HG02973 (cell line): ENCODE data around the gene PPP2R3A.
"Not testable (repeated sequence)": the region's sequence is repeated elsewhere in the genome, so short reads cannot be mapped to it uniquely, and the experiment has no call there.

Experiments
- ATAC-seq: cut with Tn5 transposase; IDR thresholded peaks from one replicate; pipeline ENCODE4 v1.9.1; 2021; ENCODE audit warnings: moderate library complexity; ENCODE audit not compliant: unreplicated experiment

The PPP2R3A gene

DNA sequence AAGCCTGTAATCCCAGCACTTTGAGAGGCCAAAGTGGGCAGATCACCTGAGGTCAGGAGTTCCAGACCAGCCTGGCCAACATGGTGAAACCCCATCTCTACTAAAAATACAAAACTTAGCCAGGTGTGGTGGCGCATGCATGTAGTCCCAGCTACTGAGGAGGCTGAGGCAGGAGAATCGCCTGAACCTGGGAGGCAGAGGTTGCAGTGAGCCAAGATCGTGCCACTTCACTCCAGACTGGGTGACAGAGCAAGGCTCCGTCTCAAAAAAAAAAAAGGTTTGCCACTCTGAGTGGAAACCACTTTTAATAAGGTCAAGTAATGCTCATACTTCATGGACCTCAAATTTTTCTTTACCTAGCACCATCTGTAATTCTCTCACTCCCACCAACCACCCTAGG is 178.9 kb downstream of the PPP2R3A start:
- ATAC-seq = not testable (repeated sequence)

DNA sequence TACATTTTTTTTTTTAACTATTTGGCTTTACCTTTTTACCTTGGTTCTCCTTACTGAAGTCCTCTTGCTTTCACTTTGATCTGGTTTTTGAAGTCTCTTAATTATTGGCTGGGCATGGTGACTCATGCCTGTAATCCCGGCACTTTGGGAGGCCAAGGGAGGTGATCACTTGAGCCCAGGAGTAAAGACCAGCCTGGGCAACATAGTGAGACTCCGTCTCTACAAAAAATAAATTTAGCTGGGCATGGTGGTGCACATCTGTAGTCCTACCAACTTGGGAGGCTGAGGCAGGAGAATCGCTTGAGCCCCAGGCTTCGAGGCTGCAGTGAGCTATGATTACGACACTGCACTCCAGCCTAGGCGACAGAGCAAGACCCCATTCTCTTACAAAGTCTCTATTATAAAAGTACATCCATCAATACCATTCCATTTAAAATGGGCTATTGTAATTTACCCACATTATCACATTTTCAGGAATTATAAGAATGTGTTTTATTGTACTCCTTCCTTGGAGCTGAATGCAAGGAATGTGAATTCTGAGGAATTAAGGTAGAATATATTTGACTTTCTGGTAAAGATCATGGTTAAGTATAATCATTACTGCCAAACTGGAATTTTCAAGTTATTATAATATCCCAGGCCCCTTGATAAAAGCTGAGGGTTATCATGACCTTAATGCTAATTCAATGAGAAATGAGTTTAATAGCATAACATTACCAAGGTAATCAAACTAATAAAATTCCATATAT is 181.6 kb downstream of the PPP2R3A start:
- no peak for ATAC-seq

DNA sequence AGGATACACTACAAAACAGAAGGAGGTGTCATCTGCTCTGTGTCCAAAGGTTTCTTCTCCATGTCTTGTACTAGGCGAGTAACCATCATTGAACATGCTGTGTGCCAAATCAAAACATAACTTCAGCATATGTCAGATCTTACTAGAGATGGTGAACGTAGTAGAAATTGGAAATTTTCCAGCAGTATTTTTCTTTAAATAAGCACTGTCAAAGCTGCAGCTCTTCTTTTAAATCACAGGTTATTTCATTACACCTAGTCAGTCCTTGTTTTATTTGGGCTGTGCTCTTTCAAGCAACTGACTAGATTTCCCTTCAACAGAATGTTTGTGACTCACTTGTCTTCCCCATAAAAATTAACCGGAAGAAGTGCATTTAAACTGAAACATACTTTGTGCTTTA is 184.1 kb downstream of the PPP2R3A start:
- no peak for ATAC-seq

DNA sequence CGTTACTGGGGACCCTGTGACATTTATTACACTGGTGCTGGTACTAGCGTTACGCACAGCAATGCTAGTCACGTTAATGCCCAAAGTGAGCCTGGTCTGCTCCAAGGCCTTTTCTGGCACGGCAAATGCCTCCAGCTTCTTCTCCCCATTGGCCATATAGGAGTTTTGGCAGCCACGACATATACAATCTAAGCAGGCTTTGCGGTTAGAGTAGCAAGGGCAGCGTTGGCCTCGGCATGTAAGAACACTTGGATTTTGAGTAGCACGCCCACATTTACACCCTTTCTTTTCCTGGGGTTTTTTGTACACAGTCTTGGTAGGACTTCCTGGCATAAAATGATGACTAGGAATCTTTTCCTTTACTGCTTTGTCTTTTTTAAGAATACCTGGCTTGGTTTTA is 185.7 kb downstream of the PPP2R3A start:
- ATAC-seq = no peak

DNA sequence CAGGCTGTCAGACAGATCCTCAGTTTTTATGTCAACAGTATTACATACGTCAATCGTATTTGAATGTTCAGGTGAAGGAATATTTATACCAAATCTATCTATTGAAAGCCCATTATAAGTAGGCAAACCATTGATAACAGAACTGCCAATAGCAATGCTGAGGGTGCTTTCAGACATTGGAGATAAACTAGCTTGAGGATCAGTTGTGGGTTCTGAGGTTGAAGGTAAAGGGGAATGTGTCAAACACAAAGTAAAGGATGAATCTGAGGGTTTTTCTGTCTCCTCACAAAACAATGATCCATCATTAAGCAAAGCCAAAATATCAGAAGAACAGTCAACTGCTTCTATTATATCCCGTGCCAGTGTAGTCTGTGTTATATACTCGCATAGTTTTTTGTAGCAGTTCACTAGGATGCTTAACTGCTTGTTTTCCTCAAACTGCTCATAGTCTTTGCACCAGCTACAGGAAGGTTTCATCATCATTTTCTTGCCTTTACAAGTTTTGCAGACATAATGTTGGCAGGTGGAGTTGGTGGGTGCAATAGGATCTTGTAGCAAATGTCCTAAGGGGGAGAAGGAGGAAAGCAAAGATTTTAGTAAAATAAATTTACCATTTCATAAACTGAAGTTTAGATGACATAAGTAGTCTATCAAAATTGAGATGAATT is 186.8 kb downstream of the PPP2R3A start:
- ATAC-seq = no peak

DNA sequence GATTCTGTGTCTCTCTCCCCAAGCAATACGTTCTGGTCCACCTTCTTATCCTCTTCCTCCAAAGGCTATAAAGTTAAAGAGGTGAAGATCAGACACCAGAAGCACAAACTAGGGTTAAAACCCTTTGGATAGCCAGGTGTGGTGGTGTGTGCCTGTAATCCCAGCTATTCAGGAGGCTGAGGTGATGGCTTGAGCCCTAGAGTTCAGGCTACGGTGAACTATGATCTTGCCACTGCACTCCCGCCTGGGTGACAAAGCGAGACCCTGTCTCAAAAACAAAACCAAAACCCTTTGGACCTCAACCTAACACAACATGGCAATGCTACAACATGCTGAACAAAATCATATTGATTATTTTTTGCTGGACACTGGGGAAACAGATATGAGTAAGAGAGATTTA is 187.4 kb downstream of the PPP2R3A start:
- ATAC-seq = no peak

DNA sequence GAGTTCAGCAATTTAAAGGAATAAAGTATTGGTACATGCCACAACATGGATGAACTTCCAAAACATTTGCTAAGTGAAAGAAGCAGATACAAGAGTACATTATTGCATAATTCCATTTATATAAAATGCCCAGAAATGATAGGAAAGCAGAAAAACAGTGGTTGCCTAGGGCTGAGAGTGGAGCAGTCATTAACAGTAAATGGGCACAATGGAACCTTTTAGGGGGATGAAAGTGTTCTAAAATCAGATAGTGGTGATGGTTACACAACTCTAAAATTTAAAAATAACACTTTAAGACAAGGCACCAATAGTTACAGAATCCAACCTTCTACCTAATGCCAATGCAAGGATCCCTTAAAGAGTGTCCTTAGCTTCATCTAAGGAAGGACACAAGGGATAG is 196.0 kb downstream of the PPP2R3A start:
- ATAC-seq = no peak

DNA sequence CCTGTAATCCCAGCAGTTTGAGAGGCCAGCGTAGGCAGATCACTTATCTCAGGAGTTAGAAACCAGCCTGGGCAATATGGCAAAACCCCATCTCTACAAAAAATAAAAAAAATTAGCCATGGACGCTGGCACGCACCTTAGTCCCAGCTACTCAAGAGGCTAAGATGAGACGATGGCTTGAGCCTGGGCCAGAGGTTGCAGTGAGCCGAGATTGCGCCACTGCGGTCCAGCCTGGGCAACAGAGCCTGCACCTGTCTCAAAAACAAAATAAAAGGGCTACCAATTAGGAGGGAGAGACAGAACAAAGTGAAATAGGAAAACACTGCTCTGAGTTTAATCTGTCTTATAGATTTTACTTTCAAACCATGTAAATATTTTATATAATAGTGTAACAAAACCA is 196.8 kb downstream of the PPP2R3A start:
- no peak for ATAC-seq

DNA sequence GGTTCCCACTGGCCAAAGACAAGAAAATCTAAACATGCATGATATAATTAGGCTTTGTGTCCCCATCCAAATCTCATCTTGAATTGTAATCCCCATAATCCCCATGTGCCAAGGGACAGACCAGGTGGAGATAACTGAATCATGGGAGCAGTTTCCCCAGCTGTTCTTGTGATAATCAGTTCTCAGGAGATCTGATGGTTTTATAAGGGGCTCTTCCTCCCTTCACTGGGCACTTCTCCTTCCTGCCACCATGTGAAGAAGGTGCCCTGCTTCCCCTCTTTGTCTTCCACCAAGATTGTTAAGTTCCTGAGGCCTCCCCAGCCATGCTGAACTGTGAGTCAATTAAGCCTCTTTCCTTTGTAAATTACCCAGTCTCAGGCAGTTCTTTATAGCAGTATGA is 198.1 kb downstream of the PPP2R3A start:
- ATAC-seq = not testable (repeated sequence)

DNA sequence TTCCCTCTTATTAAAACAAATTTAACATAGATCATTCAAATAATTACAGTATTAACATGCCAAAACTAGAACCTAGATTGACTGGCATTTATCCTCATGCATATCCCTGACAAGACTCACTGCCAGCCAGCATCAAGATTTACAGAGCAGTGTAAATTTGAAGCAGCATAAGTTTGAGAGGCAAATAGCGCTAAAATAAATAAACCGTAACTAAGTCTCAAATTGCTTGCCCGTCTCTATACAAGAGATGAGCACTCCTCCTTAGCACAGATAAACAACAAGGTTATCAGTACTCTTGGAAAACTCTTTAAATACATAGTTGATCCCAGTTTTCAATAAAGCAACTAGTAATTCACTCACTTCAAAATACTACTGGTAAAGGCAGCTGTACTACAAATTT is 201.0 kb downstream of the PPP2R3A start:
- no peak for ATAC-seq

DNA sequence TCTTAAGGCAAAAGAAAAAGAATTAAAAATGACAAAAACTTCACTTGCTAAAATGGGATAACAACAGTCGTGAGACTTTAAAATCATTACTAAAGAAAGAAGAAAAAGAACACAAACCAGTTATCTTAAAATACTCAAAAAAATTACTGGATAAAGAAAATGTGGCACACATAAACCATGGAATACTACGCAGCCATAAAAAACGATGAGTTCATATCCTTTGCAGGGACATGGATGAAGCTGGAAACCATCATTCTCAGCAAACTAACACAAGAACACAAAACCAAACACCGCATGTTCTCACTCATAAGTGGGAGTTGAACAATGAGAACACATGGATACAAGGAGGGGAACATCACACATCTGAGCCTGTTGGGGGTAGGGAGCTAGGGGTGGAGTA is 202.7 kb downstream of the PPP2R3A start:
- not testable (repeated sequence) for ATAC-seq

DNA sequence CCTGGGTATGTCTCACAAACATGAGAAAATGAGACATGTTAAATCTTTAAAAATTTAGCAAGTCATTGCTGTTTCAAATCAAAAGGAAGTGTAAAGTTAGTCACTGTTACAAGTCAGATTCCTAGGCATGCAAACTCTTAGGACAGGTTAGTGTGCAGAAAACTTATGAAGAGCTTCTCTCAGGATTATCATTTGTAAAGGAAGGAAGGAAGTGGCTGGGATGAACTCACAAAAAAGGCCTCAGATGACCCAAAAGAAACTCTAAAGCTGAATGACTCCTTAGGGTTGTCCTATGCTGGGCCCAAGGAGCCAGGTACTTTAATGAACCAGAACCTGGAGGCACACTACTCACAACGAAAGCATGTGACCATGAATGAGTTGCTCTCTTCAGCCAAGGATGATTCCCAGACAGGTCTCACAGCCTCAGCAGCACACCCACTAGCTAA is 205.6 kb downstream of the PPP2R3A start:
- ATAC-seq = no peak

DNA sequence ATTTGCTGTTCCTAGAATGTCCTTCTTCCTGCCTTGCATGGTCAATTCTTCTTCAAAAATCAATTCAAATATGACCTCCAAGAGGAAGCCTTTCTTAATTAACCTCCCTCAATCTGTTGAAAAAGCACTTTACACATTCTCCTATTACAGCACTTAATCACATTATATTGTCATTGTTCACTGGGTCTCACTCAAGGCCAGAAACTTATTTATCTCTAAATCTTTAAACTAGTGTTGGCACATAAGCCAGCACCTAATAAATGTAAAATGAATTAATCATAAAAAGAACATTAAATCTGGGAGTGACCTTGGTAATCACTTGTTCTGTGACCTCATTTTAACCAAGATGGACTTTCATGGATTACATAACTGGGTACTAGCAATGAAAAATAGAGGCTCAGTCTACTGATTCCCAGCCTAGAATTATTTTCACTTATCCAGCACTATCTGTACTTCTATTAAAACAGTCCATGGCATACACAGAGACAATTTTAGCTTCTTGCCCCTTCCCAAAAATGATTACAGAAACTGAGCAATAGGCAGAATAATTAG is 208.5 kb downstream of the PPP2R3A start:
- no peak for ATAC-seq

DNA sequence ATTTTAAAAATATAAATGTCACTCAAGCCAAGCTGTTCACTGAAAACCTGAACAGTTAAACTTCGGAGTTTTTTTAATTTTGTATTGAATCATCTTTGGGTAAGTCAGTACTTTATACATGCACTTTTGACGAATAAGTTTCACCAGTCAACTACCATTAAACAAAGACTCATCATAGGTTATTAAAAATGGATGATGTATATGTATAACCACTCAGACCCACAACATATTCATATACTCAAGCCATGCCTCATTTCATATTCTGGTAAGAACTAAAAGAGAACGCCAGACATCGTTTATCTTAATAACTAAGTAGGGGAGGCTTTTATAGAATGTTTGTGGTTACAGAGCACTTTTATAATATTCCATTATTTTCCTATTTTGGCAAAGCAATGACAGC is 212.3 kb downstream of the PPP2R3A start:
- ATAC-seq = no peak

DNA sequence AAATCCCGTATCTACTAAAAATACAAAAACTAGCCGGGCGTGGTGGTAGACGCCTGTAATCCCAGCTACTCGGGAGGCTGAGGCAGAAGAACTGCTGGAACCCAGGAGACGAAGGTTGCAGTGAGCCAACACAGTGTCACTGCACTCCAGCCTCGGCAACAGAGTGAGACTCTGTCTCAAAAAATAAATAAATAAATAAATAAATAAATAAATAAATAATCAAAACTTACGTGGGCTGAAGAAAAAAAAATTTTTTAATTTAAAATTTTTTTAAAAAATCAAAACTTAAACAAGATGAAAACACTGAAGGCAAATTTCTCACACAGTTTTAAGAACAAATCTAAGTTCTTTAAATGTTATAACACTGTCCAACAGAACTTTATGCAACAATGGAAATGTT is 216.2 kb downstream of the PPP2R3A start:
- ATAC-seq = no peak

DNA sequence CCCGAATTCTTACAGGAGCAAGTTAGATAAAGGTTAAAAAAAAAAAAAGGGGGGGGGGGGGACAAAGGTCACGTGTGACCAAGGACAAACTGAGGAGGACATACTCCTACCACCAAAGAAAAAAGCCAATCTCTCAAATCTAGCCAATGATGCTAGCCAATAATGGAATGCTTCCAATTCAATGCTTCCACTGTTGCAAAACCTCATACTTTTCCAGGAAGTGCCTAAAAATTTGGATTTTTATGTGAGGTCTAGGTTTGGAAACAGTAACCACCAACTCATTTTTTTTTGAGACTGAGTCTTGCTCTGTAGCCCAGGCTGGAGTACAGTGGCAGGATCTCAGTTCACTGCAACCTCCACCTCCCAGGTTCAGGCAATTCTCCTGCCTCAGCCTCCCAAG is 219.2 kb downstream of the PPP2R3A start:
- ATAC-seq = no peak

DNA sequence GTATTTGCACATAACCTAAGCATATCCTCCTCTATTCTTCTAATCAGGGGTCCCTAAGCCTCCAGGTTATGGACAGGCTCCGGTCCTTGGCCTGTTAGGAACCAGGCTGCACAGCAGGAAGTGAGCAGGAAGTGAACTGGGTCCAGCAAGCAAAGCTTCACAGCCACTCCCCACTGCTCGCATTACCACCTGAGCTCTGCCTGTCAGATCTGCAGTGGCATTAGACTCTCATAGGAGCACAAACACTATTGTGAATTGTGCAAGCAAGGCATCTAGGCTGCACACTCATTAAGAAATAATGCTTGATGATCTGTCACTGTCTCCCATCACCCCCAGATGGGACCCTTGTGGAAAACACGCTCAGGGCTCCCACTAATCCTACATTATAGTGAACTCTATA is 220.8 kb downstream of the PPP2R3A start:
- no peak for ATAC-seq

DNA sequence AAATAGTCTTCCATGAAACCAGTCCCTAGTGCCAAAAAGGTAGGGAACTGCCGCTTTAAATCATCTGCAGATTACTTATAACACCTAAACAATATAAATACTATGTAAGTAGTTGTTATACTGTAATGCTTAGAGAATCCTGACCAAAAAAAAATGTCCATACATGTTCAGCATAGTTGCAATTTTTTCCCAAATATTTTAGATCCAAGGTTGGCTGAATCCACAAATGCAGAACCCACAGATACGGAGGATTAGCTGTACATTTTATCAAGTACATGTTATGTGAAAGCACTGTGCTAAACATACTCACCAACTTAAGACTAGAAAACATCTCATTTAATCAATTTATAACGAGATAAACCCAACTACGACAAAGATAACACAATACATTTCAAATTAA is 221.3 kb downstream of the PPP2R3A start:
- ATAC-seq = no peak

DNA sequence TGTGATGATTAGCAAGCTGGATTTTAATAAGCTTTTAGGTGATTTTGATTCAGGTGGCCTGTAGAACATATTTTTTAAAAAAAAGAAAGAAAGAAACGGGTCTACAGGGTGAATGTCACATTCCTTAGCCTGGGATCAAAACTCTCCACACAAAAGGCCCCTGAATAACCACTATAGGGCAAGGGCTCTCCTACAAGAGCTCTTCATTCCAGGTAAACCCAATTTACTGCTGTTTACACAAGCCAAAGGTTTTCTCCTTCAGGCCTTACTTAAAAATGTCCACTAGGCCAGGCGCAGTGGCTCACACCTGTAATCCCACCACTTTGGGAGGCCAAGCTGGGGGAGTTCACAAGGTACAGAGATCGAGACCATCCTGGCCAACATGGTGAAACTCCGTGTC is 222.3 kb downstream of the PPP2R3A start:
- ATAC-seq = no peak

DNA sequence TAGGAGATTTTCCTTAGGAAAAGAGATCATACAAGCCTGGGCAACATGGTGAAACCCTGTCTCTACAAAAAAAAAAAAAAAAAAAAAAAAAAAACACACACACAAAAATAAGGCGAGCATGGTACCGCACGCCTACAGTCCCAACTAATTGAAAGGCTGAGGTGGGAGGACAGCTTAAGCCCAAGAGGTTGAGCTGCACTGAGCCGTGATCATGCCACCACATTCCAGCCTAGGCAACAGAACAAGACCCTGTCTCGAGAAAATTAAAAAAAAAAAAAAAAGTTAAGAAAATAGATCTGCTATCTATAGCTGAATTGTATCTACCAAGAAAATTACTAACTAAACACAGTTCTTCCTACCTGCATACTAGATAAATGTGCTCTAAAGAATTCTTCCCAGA is 223.5 kb downstream of the PPP2R3A start:
- ATAC-seq = no peak

DNA sequence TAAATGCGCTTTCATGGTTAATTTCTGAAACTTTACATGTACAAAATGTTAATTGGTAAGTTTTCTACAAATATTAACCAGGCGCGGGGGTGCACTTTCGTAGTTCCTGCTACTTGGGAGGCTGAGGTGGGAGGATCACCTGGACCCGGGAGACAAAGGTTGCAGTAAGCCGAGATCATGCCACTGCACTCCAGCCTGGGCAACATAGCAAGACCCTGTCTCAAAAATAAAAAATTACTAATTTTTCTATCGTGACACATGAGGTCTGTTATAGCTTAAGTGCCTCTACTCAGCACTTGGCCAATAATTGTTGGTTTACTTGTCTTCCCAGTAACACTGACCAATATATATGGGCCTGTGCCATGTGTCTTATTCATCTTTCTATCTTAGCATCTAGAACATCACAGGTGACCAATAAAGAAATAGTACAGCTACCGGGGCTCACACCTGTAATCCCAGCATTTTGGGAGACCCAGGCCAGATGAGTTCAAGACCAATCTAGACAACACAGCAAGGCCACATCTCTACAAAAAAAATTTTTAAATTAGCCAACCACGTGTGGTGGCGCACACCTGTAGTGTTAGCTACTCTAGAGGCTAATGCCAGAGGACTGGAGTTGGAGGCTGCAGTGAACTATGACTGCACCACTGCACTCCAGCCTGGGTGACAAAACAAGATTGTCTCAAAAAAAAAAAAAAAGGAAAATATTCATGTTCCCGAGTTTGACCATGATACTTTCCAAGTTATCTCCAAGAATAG is 224.5 kb downstream of the PPP2R3A start:
- no peak for ATAC-seq

DNA sequence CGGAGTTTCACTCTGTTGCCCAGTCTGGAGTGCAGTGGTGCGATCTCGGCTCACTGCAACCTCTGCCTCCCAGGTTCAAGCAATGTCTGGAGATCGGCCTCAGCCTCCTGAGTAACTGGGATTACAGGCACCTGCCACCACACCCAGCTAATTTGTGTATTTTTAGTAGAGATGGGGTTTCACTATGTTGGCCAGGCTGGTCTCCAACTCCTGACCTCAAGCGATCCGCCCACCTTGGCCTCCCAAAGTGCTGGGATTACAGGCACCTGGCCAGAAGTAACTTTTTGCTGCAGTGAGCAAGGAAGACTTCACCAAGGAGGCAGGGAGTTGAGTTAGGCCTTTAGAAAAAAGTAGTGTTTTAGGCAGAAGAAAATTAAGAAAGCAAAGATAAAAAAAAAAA is 226.7 kb downstream of the PPP2R3A start:
- not testable (repeated sequence) for ATAC-seq
